Measurements from ENCODE around the gene THADA.

Gene THADA

DNA sequence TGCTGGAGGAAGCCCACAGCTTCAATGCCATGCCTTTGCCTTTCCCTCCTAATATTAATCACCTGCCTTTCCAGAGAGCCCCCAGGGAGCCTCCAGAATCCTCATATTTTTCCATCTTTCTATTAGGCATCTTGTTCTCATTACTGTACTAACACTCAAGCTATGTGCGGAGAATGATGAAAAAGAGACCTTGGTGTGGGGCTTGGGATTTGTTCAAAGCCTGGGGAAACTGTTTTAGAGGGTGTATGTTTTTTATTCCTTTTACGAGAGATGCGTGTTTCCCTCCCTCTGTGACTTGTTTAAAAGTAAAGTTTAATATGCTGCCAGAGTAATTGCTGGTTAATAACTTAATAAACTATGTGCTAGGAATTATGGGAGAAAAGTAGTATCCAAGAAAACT is 267.0 kb downstream of the THADA start:
- CTCF ChIA-PET, result interaction anchor here (0.5 to 0.6 kb wide), 2 partner anchors 17 to 802 kb away, joined by 3 read pairs; no protein-coding TSS in a partner anchor

DNA sequence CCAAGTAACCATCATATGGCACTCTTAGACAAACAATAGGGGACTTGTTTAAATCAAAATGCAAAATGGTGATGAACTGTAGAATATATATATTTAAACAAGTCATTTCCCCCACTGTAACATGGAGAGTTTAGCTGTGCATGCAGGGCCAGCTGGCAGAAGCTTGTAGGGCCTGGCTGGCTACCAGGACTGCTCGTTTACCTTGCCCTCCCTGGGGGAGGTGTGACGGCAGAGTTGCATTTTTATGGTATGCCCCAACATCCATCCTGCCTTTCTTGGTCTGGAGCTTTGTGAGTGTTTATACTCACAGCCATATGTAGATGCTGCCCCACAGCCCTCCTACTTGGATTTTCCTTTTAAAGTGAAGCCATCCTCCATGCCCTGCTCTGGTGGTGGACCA is 267.7 kb downstream of the THADA start:
- ChIA-PET CTCF (no interaction called here), POLR2A (no interaction called here)
- Histone ChIP-seq H3K27ac (ENCODE audit: extremely low read depth, low read depth, low read length) (no peak overlapping the region), H3K4me1 (ENCODE audit: control insufficient read depth, insufficient read depth, low read length) (no peaks in the 10 kb centered on the region), H3K9me3 (ENCODE audit: control insufficient read depth, insufficient read depth, low read depth, low read length) (no peaks in the 10 kb centered on the region), H3K36me3 (ENCODE audit: control insufficient read depth in 2 of 2, insufficient read depth in 1 of 2, low read length in 2 of 2) (no peaks in the 10 kb centered on the region), H3K4me3 (ENCODE audit: low read depth, low read length) (no peak overlapping the region)
- TF ChIP-seq ZNF510 (tag by site-specific recombination; IDR thresholded peaks at IDR 0.05; ENCODE audit: insufficient replicate concordance) (no peak), GLIS1 (tag by site-specific recombination; IDR thresholded peaks at IDR 0.05) (peak; percentile 75), ZNF830 (tag by site-specific recombination; IDR thresholded peaks at IDR 0.05; ENCODE audit: low read depth) (no peak), SCRT1 (tag by site-specific recombination; IDR thresholded peaks at IDR 0.05; ENCODE audit: borderline replicate concordance) (no peak), ZNF76 (tag by site-specific recombination; IDR thresholded peaks at IDR 0.05; ENCODE audit: borderline replicate concordance, low read depth) (no peak), ZNF600 (tag by site-specific recombination; IDR thresholded peaks at IDR 0.05) (no peak)
- TF ChIP-seq, protein P1, sequence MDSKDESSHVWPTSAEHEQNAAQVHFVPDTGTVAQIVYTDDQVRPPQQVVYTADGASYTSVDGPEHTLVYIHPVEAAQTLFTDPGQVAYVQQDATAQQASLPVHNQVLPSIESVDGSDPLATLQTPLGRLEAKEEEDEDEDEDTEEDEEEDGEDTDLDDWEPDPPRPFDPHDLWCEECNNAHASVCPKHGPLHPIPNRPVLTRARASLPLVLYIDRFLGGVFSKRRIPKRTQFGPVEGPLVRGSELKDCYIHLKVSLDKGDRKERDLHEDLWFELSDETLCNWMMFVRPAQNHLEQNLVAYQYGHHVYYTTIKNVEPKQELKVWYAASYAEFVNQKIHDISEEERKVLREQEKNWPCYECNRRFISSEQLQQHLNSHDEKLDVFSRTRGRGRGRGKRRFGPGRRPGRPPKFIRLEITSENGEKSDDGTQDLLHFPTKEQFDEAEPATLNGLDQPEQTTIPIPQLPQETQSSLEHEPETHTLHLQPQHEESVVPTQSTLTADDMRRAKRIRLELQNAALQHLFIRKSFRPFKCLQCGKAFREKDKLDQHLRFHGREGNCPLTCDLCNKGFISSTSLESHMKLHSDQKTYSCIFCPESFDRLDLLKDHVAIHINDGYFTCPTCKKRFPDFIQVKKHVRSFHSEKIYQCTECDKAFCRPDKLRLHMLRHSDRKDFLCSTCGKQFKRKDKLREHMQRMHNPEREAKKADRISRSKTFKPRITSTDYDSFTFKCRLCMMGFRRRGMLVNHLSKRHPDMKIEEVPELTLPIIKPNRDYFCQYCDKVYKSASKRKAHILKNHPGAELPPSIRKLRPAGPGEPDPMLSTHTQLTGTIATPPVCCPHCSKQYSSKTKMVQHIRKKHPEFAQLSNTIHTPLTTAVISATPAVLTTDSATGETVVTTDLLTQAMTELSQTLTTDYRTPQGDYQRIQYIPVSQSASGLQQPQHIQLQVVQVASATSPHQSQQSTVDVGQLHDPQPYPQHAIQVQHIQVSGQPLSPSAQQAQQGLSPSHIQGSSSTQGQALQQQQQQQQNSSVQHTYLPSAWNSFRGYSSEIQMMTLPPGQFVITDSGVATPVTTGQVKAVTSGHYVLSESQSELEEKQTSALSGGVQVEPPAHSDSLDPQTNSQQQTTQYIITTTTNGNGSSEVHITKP (tag by site-specific recombination; IDR thresholded peaks at IDR 0.05), result 0 out of 2 replicates have a peak, but pooled peaks have one; percentile 35

More for the DNA sequence above, 267.0 kb downstream of the THADA start:
- no peak overlapping the region for H3K27ac ChIP-seq (ENCODE audit: extremely low read depth, low read depth, low read length)
- no peak overlapping the region for H3K4me3 ChIP-seq (ENCODE audit: low read depth, low read length)
- H3K9me3 ChIP-seq (ENCODE audit: control insufficient read depth, insufficient read depth, low read depth, low read length), result no peaks in the 10 kb centered on the region
- H3K4me1 ChIP-seq (ENCODE audit: control insufficient read depth, insufficient read depth, low read length), result no peaks in the 10 kb centered on the region
- TF ChIP-seq OVOL3 (tag by site-specific recombination; IDR thresholded peaks at IDR 0.05), result no peak
- TF ChIP-seq, protein P2, sequence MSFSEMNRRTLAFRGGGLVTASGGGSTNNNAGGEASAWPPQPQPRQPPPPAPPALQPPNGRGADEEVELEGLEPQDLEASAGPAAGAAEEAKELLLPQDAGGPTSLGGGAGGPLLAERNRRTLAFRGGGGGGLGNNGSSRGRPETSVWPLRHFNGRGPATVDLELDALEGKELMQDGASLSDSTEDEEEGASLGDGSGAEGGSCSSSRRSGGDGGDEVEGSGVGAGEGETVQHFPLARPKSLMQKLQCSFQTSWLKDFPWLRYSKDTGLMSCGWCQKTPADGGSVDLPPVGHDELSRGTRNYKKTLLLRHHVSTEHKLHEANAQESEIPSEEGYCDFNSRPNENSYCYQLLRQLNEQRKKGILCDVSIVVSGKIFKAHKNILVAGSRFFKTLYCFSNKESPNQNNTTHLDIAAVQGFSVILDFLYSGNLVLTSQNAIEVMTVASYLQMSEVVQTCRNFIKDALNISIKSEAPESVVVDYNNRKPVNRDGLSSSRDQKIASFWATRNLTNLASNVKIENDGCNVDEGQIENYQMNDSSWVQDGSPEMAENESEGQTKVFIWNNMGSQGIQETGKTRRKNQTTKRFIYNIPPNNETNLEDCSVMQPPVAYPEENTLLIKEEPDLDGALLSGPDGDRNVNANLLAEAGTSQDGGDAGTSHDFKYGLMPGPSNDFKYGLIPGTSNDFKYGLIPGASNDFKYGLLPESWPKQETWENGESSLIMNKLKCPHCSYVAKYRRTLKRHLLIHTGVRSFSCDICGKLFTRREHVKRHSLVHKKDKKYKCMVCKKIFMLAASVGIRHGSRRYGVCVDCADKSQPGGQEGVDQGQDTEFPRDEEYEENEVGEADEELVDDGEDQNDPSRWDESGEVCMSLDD (tag by site-specific recombination; IDR thresholded peaks at IDR 0.05), result no peak
- no peak for TF ChIP-seq IKZF3 (tag by site-specific recombination; IDR thresholded peaks at IDR 0.05)
- TF ChIP-seq ZNF133 (tag by site-specific recombination; IDR thresholded peaks at IDR 0.05), result no peak
- no peak for TF ChIP-seq ZNF623 (tag by site-specific recombination; IDR thresholded peaks at IDR 0.05)
- TF ChIP-seq ZSCAN23 (tag by site-specific recombination; IDR thresholded peaks at IDR 0.05), result no peak
- no peak for TF ChIP-seq ZNF514 (tag by site-specific recombination; IDR thresholded peaks at IDR 0.05)
- TF ChIP-seq ZNF426 (tag by site-specific recombination; IDR thresholded peaks at IDR 0.05), result no peak
- TF ChIP-seq PRDM1 (tag by site-specific recombination; IDR thresholded peaks at IDR 0.05), result no peak
- TF ChIP-seq, protein P3, sequence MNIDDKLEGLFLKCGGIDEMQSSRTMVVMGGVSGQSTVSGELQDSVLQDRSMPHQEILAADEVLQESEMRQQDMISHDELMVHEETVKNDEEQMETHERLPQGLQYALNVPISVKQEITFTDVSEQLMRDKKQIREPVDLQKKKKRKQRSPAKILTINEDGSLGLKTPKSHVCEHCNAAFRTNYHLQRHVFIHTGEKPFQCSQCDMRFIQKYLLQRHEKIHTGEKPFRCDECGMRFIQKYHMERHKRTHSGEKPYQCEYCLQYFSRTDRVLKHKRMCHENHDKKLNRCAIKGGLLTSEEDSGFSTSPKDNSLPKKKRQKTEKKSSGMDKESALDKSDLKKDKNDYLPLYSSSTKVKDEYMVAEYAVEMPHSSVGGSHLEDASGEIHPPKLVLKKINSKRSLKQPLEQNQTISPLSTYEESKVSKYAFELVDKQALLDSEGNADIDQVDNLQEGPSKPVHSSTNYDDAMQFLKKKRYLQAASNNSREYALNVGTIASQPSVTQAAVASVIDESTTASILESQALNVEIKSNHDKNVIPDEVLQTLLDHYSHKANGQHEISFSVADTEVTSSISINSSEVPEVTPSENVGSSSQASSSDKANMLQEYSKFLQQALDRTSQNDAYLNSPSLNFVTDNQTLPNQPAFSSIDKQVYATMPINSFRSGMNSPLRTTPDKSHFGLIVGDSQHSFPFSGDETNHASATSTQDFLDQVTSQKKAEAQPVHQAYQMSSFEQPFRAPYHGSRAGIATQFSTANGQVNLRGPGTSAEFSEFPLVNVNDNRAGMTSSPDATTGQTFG (tag by site-specific recombination; IDR thresholded peaks at IDR 0.05; ENCODE audit: borderline replicate concordance), result no peak
- no peak for TF ChIP-seq ZNF558 (tag by site-specific recombination; IDR thresholded peaks at IDR 0.05)
- TF ChIP-seq TCF7L2 (IDR thresholded peaks at IDR 0.05; ENCODE audit: borderline replicate concordance, low read depth, low read length), result no peak
- TF ChIP-seq, protein P4, sequence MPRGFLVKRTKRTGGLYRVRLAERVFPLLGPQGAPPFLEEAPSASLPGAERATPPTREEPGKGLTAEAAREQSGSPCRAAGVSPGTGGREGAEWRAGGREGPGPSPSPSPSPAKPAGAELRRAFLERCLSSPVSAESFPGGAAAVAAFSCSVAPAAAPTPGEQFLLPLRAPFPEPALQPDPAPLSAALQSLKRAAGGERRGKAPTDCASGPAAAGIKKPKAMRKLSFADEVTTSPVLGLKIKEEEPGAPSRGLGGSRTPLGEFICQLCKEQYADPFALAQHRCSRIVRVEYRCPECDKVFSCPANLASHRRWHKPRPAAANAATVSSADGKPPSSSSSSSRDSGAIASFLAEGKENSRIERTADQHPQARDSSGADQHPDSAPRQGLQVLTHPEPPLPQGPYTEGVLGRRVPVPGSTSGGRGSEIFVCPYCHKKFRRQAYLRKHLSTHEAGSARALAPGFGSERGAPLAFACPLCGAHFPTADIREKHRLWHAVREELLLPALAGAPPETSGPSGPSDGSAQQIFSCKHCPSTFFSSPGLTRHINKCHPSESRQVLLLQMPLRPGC (tag by site-specific recombination; IDR thresholded peaks at IDR 0.05), result no peak
- no peak for TF ChIP-seq ZNF837 (tag by site-specific recombination; IDR thresholded peaks at IDR 0.05)
- TF ChIP-seq, protein P5, sequence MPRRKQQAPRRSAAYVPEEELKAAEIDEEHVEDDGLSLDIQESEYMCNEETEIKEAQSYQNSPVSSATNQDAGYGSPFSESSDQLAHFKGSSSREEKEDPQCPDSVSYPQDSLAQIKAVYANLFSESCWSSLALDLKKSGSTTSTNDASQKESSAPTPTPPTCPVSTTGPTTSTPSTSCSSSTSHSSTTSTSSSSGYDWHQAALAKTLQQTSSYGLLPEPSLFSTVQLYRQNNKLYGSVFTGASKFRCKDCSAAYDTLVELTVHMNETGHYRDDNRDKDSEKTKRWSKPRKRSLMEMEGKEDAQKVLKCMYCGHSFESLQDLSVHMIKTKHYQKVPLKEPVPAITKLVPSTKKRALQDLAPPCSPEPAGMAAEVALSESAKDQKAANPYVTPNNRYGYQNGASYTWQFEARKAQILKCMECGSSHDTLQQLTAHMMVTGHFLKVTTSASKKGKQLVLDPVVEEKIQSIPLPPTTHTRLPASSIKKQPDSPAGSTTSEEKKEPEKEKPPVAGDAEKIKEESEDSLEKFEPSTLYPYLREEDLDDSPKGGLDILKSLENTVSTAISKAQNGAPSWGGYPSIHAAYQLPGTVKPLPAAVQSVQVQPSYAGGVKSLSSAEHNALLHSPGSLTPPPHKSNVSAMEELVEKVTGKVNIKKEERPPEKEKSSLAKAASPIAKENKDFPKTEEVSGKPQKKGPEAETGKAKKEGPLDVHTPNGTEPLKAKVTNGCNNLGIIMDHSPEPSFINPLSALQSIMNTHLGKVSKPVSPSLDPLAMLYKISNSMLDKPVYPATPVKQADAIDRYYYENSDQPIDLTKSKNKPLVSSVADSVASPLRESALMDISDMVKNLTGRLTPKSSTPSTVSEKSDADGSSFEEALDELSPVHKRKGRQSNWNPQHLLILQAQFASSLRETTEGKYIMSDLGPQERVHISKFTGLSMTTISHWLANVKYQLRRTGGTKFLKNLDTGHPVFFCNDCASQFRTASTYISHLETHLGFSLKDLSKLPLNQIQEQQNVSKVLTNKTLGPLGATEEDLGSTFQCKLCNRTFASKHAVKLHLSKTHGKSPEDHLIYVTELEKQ (tag by site-specific recombination; IDR thresholded peaks at IDR 0.05; ENCODE audit: borderline replicate concordance), result no peak
- POLR2A ChIA-PET, result no interaction called here
- H3K36me3 ChIP-seq (ENCODE audit: control insufficient read depth in 2 of 2, insufficient read depth in 1 of 2, low read length in 2 of 2), result no peaks in the 10 kb centered on the region

Measured in HEK293 (cell line).